CD4-positive, alpha-beta T cell treated with Interleukin-1 beta for 1 hour (primary cell): ENCODE measurements around the gene SAMD4A.

Source experiments
- DNase-seq, 2 donors: peaks; one replicate each; pipeline ENCODE4 v3.0.0-alpha.2; 2020 to 2022

Gene SAMD4A

GRCh38 chr14:54768501-54769129, 201.7 kb downstream of the SAMD4A start:
- DNase-seq = no peak

DNA sequence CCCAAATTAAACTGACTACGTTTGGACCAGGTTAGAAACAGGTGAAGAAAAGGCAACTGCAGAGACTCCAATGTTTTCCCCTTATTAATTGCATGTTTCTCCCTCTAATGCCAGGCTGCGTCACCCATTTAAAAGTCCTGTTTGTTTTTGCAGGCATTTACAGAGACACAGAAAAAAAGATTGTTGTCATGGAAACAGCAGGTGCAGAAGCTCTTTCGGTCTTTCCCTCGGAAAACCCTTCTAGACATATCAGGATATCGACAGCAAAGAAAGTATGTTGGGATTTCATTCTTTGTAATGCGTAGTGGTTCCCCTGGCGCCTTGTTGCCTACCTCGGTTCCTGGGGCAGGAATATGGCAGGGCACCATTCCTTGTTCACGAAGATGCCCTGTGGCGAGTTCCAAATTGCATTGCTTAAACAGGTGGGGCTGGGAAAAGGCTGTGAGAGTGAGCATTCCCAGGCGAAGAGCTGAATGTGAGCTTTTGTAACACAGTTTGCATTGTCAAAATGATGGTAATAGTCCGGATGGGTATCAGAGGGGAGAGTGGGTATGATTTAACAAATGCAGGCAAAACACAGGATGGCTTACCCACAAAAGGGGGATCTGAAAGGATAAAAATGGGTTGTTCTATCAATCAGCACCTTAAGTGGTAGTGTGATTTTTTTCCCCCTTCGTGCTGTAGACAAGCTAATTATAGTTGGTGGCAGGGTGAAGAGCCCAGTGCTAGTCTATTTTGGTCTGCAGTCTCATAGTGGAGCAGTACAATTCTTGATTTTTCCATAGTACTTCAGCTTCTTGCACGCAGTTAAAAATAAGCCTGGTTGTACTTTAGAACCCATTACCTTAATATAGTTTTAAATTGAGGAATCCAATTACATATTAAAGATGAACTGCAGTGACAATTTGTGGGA, 203.3 kb downstream of the SAMD4A start:
- DNase-seq = no peak

GRCh38 chr14:54771411-54772027, 204.6 kb downstream of the SAMD4A start:
- no peak for DNase-seq

GRCh38 chr14:54772451-54772881, 205.5 kb downstream of the SAMD4A start:
- DNase-seq = no peak

DNA sequence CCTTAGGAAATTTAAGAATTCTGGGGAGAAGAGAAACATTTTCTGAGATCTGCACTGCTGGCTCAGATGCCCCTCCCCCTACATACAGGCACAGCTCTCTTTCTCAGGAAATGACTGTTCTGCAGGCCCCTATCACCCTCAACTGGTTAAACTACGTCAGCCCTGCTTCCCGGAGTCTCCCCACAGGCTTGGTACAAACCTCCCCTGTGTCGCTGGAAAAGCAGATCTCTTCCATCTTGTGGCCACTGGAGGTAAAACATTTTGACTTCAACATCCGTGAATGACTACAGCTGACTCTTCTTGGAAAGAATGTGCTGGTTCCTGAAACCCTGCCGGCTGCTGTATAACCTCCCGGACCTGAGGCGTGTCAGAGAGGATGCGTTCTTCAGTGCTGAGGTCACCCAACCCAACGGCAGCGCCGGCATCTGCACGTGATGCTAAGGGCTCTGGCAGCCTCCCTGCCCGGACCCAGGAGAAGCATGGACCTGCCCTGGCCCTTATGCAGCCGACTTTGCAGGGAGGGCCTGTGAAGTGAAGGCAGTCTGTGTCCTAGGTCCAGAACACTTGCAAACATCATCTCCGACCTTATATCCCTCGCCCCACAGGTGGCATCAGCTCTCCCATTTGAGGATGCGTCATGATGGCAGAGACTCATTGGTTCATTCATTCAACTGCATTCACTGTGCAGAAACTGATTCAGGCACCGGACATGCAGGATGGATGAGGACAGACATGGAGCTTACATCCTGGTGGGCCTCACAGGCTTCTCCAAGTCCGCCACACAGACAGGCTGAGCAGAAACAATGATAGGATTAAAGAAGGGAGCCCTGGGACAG, 206.5 kb downstream of the SAMD4A start:
- peak; percentile 74 to 75 for DNase-seq

DNA sequence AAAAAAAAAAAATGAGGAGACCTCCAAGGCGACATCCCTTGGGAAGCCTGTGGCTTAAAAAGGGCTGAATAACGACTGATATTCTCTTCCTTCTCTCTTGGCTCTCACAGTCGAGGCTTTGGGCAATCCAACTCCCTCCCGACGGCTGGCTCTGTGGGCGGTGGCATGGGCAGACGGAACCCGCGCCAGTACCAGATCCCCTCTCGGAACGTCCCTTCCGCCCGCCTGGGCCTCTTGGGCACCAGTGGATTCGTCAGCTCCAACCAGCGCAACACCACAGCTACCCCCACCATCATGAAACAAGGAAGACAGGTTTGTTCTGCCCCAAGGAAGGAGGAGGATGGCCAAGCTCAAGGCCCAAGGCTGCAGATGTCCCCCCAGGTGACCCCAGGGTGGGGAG, 207.9 kb downstream of the SAMD4A start:
- no peak for DNase-seq

DNA sequence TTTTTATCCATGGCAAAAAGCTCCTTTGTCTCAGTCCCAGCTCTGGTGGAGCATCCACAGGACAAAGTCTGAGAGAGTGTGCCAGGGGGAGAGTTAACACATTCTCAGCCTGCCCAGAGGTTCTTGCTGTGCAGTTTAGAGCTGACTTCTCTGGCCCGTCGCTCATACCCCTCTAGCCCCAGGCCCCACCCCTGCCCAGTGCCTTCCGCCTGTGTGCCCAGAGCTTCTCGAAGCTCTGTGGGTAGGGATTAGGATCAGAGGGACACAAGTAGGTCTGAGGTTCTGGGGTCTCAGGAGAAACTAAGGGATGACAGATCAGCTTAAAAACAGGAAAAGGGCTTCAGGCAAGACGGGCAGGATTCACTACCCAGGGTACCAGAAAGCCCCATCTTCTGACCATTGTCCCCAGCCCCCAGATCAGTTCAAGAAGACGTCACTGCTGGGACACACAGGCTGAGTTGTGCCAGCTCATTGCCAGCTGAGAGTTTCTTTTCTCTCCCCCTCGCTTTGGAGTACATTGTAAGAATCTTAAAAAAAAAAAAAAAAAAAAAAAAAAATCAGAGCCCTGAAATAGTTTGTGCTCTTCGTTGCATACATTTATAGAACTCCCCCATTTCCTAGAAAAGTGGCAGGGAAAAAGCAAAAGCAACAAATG, 208.7 kb downstream of the SAMD4A start:
- no peak for DNase-seq

- peak; percentile 17 to 64 for DNase-seq
These were observed 209.6 kb downstream of the SAMD4A start for GRCh38 chr14:54776361-54777001.

DNA sequence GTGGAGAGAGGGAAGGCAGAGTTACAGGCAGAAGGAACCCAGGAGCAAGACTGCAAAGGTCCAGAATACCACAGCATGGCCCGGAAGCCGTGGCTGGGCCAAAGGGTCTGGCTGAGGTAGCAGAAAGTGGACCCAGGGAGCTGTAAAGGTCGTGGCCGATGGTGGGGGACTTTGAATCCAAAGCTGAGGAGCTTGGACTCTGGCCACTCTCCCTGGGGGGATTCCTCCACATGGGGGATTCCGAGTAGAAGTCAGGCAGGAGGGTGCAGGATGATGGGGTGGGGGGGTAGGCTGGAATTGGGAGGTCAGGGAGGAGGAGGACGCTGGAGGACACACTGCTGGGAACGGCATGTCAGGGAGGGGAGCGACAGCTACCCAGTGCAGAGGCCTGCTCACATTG, 210.5 kb downstream of the SAMD4A start:
- no peak for DNase-seq

DNA sequence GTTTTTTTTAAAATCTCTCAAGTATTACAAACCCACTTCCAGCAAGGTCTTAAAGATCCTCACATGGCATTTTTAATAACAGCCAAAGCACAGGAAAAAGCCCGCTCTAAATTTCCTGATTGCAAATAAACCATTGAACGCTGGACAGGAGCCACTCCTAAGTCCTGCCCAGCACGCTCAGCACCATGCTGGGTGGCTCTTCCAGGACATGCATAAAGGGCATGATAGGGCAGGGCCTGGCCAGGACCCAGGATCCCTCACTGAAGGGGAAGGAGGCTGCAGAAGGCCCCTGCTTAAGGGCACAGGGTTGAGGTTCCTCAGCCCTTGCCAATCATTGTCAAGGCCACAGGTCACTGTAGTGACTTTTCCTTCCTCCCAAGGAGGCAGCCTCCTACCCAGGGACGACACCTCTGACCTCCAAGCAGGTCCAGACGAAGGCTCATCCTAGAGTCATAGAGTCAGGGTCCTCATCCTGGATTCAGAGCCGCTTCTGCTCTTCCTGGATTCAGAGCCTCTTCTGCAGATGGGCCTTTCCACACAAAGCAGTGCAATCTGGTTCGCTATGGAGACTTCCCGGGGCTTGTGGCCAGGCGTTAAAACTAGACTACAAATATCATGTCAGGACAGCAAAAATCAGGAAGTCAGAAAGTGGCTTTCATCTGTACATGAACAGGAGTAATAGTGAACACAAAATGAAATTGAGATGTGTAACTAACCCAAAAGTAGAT, 211.9 kb downstream of the SAMD4A start:
- no peak for DNase-seq

- no peak for DNase-seq
These were observed 214.2 kb downstream of the SAMD4A start for GRCh38 chr14:54781080-54781479.

DNA sequence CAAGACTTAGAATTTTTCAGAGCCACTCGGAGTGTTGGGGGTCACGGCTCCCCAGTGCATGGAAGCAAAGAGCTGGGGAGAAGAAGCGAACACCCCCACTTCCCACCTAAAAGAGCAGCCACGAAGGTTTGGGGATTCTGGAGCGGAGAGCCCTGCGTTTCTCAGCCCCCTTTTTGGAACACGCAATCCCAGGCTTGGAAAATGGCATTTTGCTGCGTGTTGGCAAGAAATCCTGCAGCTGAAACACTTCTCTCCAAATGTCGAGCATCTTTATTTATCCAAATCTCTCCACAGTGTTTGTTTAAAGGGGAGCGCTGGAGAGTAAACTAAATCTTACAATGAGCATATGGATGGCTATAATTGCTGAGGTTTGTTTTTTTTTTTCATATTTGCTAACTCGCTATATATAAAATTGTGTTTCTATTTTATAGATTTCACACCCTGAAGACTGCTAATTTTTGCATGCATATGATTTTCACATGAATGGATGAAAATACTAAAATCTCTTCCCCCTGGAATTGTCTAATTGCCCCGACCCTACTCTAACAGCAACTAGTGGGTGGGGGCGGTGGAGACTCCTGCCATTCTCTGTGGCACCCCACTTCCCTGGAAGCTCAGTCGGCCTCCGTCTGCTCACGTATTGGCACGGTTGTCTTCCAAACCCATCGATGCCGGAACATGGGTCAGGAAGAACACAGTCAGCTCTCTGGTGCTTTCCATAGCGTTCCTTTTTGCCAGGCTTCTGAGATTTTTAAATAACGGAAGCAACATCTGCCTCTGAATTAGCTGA, 215.2 kb downstream of the SAMD4A start:
- DNase-seq = no peak

DNA sequence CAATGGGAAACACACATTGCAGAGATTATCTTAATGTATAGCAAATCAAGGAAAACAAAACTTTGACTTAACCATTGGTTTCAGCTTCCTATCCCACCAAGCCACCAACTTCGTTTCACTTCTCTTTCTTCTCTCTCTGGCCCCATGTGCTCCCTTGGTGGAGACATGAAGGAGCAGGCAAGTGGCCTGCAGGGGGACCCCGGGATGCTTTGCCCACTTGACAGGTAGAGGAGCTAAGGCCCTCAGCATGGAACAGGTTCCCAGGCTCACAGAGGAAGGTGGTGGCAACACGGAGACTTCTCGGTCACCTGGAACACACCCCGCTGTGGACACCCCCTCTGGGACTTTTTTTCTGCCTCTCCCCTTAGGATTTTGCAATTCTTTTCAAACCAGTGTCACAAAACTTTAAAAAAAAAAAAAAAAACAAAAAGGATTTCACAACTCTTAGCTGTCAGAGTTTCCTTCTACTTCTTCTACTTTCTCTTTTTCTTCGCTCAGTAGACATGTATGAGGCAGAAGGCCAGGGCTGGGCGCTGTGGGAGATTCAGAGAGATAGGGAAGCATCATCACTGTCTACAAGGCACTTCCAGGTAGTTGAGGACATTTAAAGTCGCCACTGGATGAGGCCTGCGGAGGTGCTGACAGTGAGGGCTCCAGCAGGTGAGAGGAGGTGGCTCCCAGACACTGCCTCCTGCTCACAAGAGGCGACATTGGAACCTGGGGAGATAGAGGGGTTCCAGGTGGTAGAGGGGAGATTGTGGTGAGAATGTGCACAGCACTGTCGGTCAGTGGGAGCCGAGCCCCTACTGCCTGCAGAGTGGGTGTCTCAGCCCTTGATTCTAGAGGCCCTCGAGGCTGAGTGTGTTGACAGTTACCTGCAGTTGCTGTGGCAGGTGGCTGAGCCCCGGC, 216.1 kb downstream of the SAMD4A start:
- peak; percentile 10 to 48 for DNase-seq

- DNase-seq = no peak
These were observed 216.7 kb downstream of the SAMD4A start for GRCh38 chr14:54783660-54784015.

DNA sequence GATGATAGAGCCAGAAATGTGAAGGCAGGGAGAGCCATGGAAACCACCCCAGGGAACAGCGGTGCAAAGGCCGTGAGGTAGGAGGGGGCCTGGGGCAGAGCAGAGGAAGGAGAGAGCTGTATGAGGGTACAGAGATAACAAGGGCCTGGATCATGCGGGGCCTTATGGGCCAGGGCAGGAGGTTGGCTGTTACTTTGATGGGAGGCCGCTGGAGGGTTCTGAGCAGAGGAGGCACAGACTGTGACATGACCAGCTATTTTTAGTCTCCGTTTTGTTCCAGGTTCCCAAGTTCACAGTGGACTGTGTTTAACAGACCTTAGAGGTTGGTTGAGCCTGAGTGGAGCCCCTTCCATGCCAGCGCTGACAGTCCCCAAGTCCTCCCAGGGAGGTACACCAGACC, 217.1 kb downstream of the SAMD4A start:
- no peak for DNase-seq

DNA sequence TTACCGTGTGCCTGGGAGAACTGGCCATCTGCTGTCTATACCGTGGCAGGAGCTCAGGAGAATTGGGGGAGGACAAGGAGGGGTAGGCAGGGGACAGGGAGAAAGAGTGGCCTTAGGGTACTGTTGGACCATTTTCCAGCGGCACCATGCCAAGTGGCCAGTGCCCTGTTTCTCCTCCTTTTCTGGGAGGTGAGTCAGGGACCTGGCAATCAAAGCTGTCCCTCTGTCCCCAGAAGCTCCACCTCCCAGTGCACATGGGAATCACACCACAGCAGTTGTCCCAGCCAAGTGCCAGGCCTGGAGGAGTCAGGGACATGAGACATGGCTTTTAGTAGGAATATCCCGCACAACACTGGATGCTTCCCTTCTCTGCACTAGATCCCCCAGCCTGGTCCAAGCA, 217.7 kb downstream of the SAMD4A start:
- no peak for DNase-seq

DNA sequence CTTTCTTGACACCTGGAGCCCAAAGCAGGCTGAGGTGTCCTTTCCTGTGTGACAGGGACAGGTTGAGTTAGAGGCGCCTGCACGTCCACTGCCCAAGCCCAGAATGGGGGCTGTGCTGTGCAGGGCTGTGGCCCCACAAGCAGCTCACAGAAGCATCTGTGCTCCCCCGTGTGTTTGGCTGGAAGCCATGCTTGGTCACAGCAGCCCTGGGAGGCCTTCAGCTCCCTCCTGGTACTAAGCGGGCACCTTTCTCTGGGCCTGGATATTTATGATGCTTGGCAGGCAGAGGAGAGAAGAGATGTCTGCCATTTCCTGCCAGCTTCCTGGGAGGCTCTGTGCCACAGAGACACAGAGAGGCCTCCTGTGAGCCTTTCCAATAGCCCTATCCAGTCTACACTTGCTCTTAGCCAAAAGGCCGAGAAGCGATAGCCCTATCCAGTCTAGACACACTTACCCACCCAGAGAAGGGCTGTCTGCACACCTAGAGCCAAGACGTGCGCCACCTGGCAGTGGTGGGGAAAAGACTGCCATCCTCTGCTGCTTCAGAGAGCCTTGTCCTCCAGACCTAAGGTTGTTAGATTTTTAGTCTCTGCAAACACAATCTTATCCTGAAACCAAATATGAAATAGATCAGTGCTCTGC, 218.3 kb downstream of the SAMD4A start:
- no peak for DNase-seq
